Right lobe of liver (tissue), 6 donors: ENCODE results near the gene CYP51A1. TPM values are rescaled to one million over a fixed set of nuclear protein-coding genes. Genes with fewer than 3 reads are reported as not detected.

Experiments
- ATAC-seq, 4 donors: fragments of 200-7000 bp; cut with Tn5 transposase; one replicate each; pipeline ENCODE4 v1.9.1; 2020; ENCODE audit warnings: mild to moderate bottlenecking in 4 of 4, moderate library complexity in 4 of 4
- DNase-seq, 3 donors: peaks; one replicate each; pipeline ENCODE4 v3.0.0-alpha.2; 2020
- H3K27ac ChIP-seq, 3 donors: fragments of 200-600 bp; one replicate each; pipeline ENCODE4 v1.8.0; 2022
- H3K27me3 ChIP-seq, 2 donors: fragments of 200-600 bp; one replicate each; pipeline ENCODE4 v1.8.0; 2022
- H3K36me3 ChIP-seq, 4 donors: fragments of 200-600 bp; sonication (generic) in 1 of 4; one replicate each; pipeline versions ENCODE4 v1.5.1 to v1.8.0; 2017 to 2022; ENCODE audit warnings: control low read depth in 1 of 4
- H3K4me1 ChIP-seq, 4 donors: fragments of 200-600 bp; sonication (generic) in 1 of 4; one replicate each; pipeline versions ENCODE4 v1.5.1 to v1.8.0; 2017 to 2022; ENCODE audit warnings: control low read depth in 1 of 4
- H3K4me3 ChIP-seq, 3 donors: fragments of 200-600 bp; one replicate each; pipeline ENCODE4 v1.8.0; 2022
- H3K9me3 ChIP-seq, 4 donors: fragments of 200-600 bp; sonication (generic) in 1 of 4; one replicate each; pipeline versions ENCODE4 v1.5.1 to v1.8.0; 2017 to 2022; ENCODE audit warnings: control low read depth in 1 of 4
- CTCF ChIP-seq, 4 donors: fragments of 200-600 bp in 3 of 4; fragments of 450-650 bp in 1 of 4; IDR thresholded peaks; one replicate each; pipeline versions ENCODE4 v1.5.1 to v1.8.0; 2016 to 2022; ENCODE audit warnings: antibody characterized with exemption in 4 of 4, mild to moderate bottlenecking in 2 of 4
- POLR2A ChIP-seq: fragments of 450-650 bp; IDR thresholded peaks from one replicate; pipeline ENCODE4 v1.6.1; 2017; ENCODE audit warnings: antibody characterized with exemption, mild to moderate bottlenecking
- WGBS: methylation state at CpG from one replicate; pipeline ENCODE4 v1.1.6; 2018; ENCODE audit warnings: low coverage, low lambda C conversion rate; ENCODE audit not compliant: insufficient coverage; ENCODE audit errors: missing lambda C conversion rate; 5-methylcytosine and 5-hydroxymethylcytosine counted together
- intact Hi-C, 2 donors: fragments of 100-400 bp; cut with DNase I; formaldehyde crosslinking; loops; one replicate each; pipeline versions ENCODE4 v1.11.2 to v1.14.1; 2022
- total RNA-seq, 6 experiments: library from RNA; depleted of rRNA in 2 of 6; stranded (reverse); fragments of >200 nt in 2 of 6; fragmentation: NEBNext Ultra II Directional in 3 of 6; extraction: Animal tissue kit (Norgen Biotek cat#: 25700) in 3 of 6; gene quantifications; one replicate each; pipeline versions ENCODE4 v1.1.0 to v1.2.4, GENCODE V29; 2016 to 2023
- donor health status: DM: no; HTN: yes; CAD: no.
- donor health status: DM: no; HTN: no; CAD: no.
- donor health status: DM: no; HTN: no; CAD: no.
- donor health status: DM: no; HTN: yes; CAD: no.
- donor health status: DM: no; HTN: yes; CAD: no.

The CYP51A1 gene
- total RNA-seq, 6 experiments from 2014 or later, result 35.9 to 144 (median 85.3) TPM

GRCh38 chr7:92161271-92161670 is 27.0 kb upstream of the CYP51A1 start:
- Histone ChIP-seq H3K9me3 (no peaks in the 10 kb centered on the region), H3K4me3 (no peak overlapping the region), H3K27me3 (no peaks in the 10 kb centered on the region), H3K27ac (no peak overlapping the region), H3K4me1 (no peaks in the 10 kb centered on the region), H3K36me3 (no peaks in the 10 kb centered on the region)
- WGBS, result 61% methylated on average over 1 of the region's 1 CpG
- no peak for TF ChIP-seq POLR2A
- no peak for TF ChIP-seq CTCF (IDR thresholded peaks at IDR 0.05)
- no peak for DNase-seq
- intact Hi-C loops, result no loop called here
- no peak for ATAC-seq

DNA sequence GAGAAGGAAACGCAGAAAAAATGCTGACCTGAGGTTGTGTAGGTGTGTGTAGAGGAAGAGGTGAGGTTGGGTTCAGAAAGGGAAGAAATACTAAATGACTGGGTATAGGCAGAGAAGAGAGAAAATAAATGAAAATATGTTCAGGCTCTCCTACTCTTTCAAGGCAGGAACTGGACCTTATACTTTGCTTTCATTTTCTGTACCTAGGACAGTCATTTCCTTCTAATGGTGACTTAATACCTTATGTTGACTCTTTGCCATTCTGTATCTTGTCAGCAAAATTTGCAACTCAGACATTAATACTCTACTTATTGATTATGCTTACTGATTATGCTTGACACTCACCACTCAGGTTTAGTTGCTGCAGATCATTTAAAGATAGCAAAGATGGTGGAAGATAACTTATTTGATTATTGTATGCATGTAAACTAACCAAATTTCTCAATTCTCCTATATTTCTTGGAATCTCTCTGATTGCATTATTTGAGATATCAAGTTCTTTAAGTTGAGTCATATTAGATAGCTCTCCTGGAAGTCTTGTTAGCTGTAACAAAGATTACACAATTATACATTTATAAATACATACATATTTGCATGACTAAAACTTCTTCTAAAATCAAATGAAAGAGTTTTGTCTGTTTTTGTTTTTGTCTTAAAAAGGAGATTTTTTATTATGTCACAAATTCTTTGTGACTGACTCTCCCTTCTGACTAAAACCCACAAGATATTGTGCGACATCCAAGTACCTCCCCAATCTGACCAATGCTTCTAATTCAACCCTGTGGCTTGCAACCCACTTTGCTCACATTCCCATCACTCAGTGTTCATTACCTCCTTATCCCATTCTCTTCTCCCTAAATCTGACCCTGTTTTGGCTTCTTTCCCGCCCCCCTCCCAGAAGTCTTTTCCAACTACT is 24.6 kb upstream of the CYP51A1 start:
- Histone ChIP-seq H3K27me3 (no peaks in the 10 kb centered on the region), H3K27ac (no peak overlapping the region), H3K9me3 (no peaks in the 10 kb centered on the region), H3K36me3 (no peaks in the 10 kb centered on the region), H3K4me3 (no peak overlapping the region), H3K4me1 (no peaks in the 10 kb centered on the region)
- ATAC-seq (no peak), DNase-seq (no peak)
- intact Hi-C loops, result no loop called here
- TF ChIP-seq POLR2A (no peak), CTCF (IDR thresholded peaks at IDR 0.05) (no peak)
- 80% methylated on average over 2 of the region's 3 CpGs for WGBS

DNA sequence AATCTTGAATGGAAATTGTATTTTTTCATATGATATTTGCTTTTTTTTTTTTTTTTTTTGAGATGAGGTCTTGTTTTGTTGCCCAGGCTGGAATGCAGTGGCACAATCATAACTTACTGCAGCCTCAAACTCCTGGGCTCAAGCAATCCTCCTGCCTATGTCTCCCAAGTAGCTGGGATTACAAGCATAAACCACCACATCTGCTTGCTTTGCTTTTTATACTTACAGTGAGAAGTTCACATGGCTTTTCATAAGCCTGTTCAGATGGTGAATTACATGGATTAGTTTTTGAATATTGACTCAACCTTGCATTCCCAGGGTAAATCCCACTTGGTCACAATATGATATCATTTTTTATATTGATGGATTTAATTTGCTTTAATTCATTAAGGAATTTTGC is 22.7 kb upstream of the CYP51A1 start:
- ATAC-seq (no peak), DNase-seq (no peak)

DNA sequence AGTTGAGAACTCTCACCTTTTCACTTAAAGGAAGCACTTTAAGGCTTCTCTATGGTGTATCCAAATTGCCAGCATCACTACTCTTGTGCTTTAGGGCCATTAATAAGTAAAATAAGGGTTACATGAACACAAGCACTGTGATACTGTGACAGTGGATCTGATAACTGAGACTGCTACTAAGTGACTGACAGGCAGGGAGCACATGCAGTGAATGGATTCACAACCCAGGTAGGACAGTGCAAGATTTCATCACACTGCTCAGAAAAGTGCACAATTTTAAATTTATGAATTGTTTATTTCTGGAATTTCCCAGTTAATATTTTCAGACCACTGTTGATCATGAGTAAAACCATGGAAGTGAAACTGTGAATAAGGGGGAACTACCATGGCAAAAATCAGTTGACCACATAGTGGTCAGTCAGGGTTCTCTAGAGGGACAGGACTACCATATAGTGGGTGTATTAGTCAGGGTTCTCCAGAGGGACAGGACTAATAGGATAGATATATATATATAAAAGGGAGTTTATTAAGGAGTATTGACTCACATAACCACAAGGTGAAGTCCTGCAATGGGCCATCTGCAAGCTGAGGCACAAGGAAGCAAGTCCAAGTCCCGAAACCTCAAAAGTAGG is 20.9 kb upstream of the CYP51A1 start:
- H3K4me1 ChIP-seq, result no peaks in the 10 kb centered on the region
- no peaks in the 10 kb centered on the region for H3K27me3 ChIP-seq
- H3K36me3 ChIP-seq, result no peaks in the 10 kb centered on the region
- no peak overlapping the region for H3K27ac ChIP-seq
- H3K4me3 ChIP-seq, result no peak overlapping the region
- ATAC-seq (no peak), DNase-seq (no peak)
- 71% methylated on average over 1 of the region's 1 CpG for WGBS
- TF ChIP-seq CTCF (IDR thresholded peaks at IDR 0.05) (no peak), POLR2A (no peak)
- intact Hi-C loops, result no loop called here
- H3K9me3 ChIP-seq, result no peaks in the 10 kb centered on the region

More for the DNA sequence above, 22.7 kb upstream of the CYP51A1 start:
- no peak for TF ChIP-seq CTCF (IDR thresholded peaks at IDR 0.05)
- TF ChIP-seq POLR2A, result no peak
- Histone ChIP-seq H3K27ac (no peak overlapping the region), H3K4me3 (no peak overlapping the region), H3K27me3 (no peaks in the 10 kb centered on the region), H3K9me3 (no peaks in the 10 kb centered on the region), H3K36me3 (no peaks in the 10 kb centered on the region), H3K4me1 (no peaks in the 10 kb centered on the region)
- intact Hi-C loops, result no loop called here
